HCT116 (cell line): ENCODE results near the gene KANSL1. TPM values are rescaled to one million over a fixed set of nuclear protein-coding genes. Genes with fewer than 3 reads are reported as not detected.

Experiments
- ATAC-seq: fragments of 200-7000 bp; cut with Tn5 transposase; 2 replicates; pipeline ENCODE4 v1.9.1; 2020; ENCODE audit warnings: mild to moderate bottlenecking, moderate library complexity
- BruUV-seq: library from RNA; stranded (reverse); fragments of 400-500 nt; replicated peaks from 2 replicates; lab custom pipeline; 2021; lab: Mats Ljungman, UMichigan
- CTCF ChIA-PET: fragments of 300-600 bp; sonication (Branson Sonifier 250); formaldehyde crosslinking; loops from one replicate; lab custom pipeline; 2021; ENCODE audit warnings: antibody characterized with exemption; lab: Charles Lee
- POLR2A ChIA-PET: fragments of 300-600, 350-600 bp; sonication (Branson Sonifier 250); formaldehyde crosslinking; loops from one replicate; lab custom pipeline; 2021; ENCODE audit warnings: antibody characterized with exemption; lab: Charles Lee
- RAD21 ChIA-PET, 2 experiments: fragments of 300-600 bp; sonication (Branson Sonifier 250); formaldehyde crosslinking; loops; one replicate each; lab custom pipeline; 2023; ENCODE audit warnings: low total read pairs in 2 of 2; ENCODE audit not compliant: uncharacterized antibody in 2 of 2, unreplicated experiment in 2 of 2, low non-redundant PET in 1 of 2; lab: Charles Lee
- DNase-seq: peaks from one replicate; pipeline ENCODE4 v3.0.0-alpha.2; 2010; ENCODE audit warnings: low read depth, low spot score
- H2AFZ ChIP-seq: fragments of 200-600 bp; shearing (Covaris generic), sonication (generic); 2 replicates; pipeline ENCODE4 v1.6.1; 2017; ENCODE audit warnings: low read depth, mixed run types, mixed read lengths, antibody characterized with exemption, low read length; ENCODE audit not compliant: poor library complexity, severe bottlenecking
- H3K27ac ChIP-seq: 2 replicates; pipeline ENCODE4 v1.5.1; 2012; ENCODE audit warnings: low read depth, low read length
- H3K27me3 ChIP-seq: fragments of 200-600 bp; sonication (generic); 2 replicates; pipeline ENCODE4 v1.6.1; 2016; ENCODE audit warnings: mixed run types, low read length, mixed read lengths; ENCODE audit not compliant: insufficient read depth
- H3K36me3 ChIP-seq, 2 experiments: fragments of 200-500 bp in 1 of 2; fragments of 200-600 bp in 1 of 2; sonication (Bioruptor generic) in 1 of 2; sonication (generic) in 1 of 2; 2 replicates each; pipeline versions ENCODE4 v1.5.1 to v1.6.1; 2014 to 2016; ENCODE audit warnings: low read length in 2 of 2, inconsistent platforms in 1 of 2, mixed read lengths in 1 of 2, mixed run types in 1 of 2; ENCODE audit not compliant: insufficient read depth in 2 of 2, control insufficient read depth in 1 of 2
- H3K4me1 ChIP-seq, 2 experiments: fragments of 200-600 bp in 1 of 2; sonication (generic) in 1 of 2; 2 replicates each; pipeline versions ENCODE4 v1.5.1 to v1.6.1; 2012 to 2017; ENCODE audit warnings: low read length in 2 of 2, inconsistent platforms in 1 of 2, mild to moderate bottlenecking in 1 of 2, mixed read lengths in 1 of 2, mixed run types in 1 of 2, moderate library complexity in 1 of 2; ENCODE audit not compliant: insufficient read depth in 2 of 2, control insufficient read depth in 1 of 2
- H3K4me2 ChIP-seq: fragments of 200-600 bp; sonication (generic); 2 replicates; pipeline ENCODE4 v1.6.1; 2017; ENCODE audit warnings: mixed run types, low read length, mixed read lengths
- H3K4me3 ChIP-seq, 2 experiments: fragments of 200-600 bp in 1 of 2; sonication (generic) in 1 of 2; replicated peaks in 1 of 2; 2 replicates each; pipeline ENCODE4 v1.5.1; 2011 to 2016; ENCODE audit warnings: low read length in 2 of 2, control low read depth in 1 of 2, low read depth in 1 of 2, mild to moderate bottlenecking in 1 of 2, mixed read lengths in 1 of 2, mixed run types in 1 of 2
- H3K79me2 ChIP-seq: fragments of 200-600 bp; sonication (generic); 2 replicates; pipeline ENCODE4 v1.6.1; 2017; ENCODE audit warnings: mild to moderate bottlenecking, mixed run types, low read length, moderate library complexity, mixed read lengths; ENCODE audit not compliant: insufficient read depth
- H3K9ac ChIP-seq: fragments of 200-600 bp; sonication (generic); 2 replicates; pipeline ENCODE4 v1.6.1; 2016; ENCODE audit warnings: low read length, mixed read lengths
- H3K9me2 ChIP-seq: fragments of 200-600 bp; sonication (generic), shearing (Covaris generic); 2 replicates; pipeline ENCODE4 v1.6.1; 2017; ENCODE audit warnings: mixed run types, mild to moderate bottlenecking, moderate library complexity; ENCODE audit not compliant: insufficient read depth
- H3K9me3 ChIP-seq, 2 experiments: fragments of 200-500 bp in 1 of 2; fragments of 200-600 bp in 1 of 2; sonication (Bioruptor generic) in 1 of 2; sonication (generic) in 1 of 2; 2 replicates each; pipeline ENCODE4 v1.6.1; 2014 to 2017; ENCODE audit warnings: low read length in 2 of 2, mixed read lengths in 2 of 2, inconsistent platforms in 1 of 2, low read depth in 1 of 2, mild to moderate bottlenecking in 1 of 2, mixed run types in 1 of 2, moderate library complexity in 1 of 2; ENCODE audit not compliant: control insufficient read depth in 1 of 2, insufficient read depth in 1 of 2
- H4K20me1 ChIP-seq: fragments of 200-600 bp; sonication (generic), shearing (Covaris generic); 2 replicates; pipeline ENCODE4 v1.6.1; 2017; ENCODE audit warnings: mixed run types, mild to moderate bottlenecking, moderate library complexity; ENCODE audit not compliant: insufficient read depth
- ATF3 ChIP-seq: IDR thresholded peaks from 2 replicates; pipeline ENCODE4 v1.6.1; 2012
- ELF1 ChIP-seq: IDR thresholded peaks from 2 replicates; pipeline ENCODE4 v1.6.1; 2012; ENCODE audit warnings: low read depth, borderline replicate concordance
- POLR2A ChIP-seq: IDR thresholded peaks from 2 replicates; pipeline ENCODE4 v1.7.0; 2011; ENCODE audit warnings: borderline replicate concordance; ENCODE audit not compliant: insufficient read depth, insufficient read length; ENCODE audit errors: extremely low read depth
- REST ChIP-seq: IDR thresholded peaks from 2 replicates; pipeline ENCODE4 v1.6.1; 2012; ENCODE audit warnings: low read depth
- SP1 ChIP-seq: IDR thresholded peaks from 2 replicates; pipeline ENCODE4 v1.6.1; 2012; ENCODE audit warnings: low read depth
- SRF ChIP-seq: IDR thresholded peaks from 2 replicates; pipeline ENCODE4 v1.6.1; 2012; ENCODE audit warnings: low read depth
- TCF7L2 ChIP-seq: IDR thresholded peaks from 2 replicates; pipeline ENCODE4 v1.7.0; 2011; ENCODE audit warnings: borderline replicate concordance, inconsistent platforms; ENCODE audit not compliant: insufficient read depth, insufficient read length; ENCODE audit errors: extremely low read depth
- YY1 ChIP-seq: IDR thresholded peaks from 2 replicates; pipeline ENCODE4 v1.6.1; 2011; ENCODE audit warnings: low read length, low read depth, moderate library complexity, mild to moderate bottlenecking; ENCODE audit not compliant: insufficient replicate concordance; ENCODE audit errors: extremely low read depth
- ZNF274 ChIP-seq: fragments of 200-500 bp; sonication (Bioruptor generic); IDR thresholded peaks from 2 replicates; pipeline ENCODE4 v1.6.1; 2014; ENCODE audit warnings: mild to moderate bottlenecking, low read depth, low read length, inconsistent platforms
- intact Hi-C: fragments of 100-400 bp; cut with micrococcal nuclease; formaldehyde crosslinking; loops from 2 replicates; pipeline ENCODE4 v1.10.0; 2022
- total RNA-seq: library from RNA; stranded (reverse); gene quantifications from one replicate; pipeline ENCODE4 v1.2.1, GENCODE V29; 2021; ENCODE audit not compliant: unreplicated experiment
- TF ChIP-seq, protein P1 (sequence below): IDR thresholded peaks from 2 replicates; pipeline ENCODE4 v1.6.1; 2011; ENCODE audit warnings: mild to moderate bottlenecking, low read length, moderate library complexity; ENCODE audit not compliant: insufficient replicate concordance; ENCODE audit errors: extremely low read depth

KANSL1 gene
- total RNA-seq, 1 experiment from 2014 or later = 77.5 TPM

GRCh38 chr17:46195217-46195855 lies 2.1 kb upstream of the KANSL1 start:
- Histone ChIP-seq H3K27me3 (no peaks in the 10 kb centered on the region), H3K9me2 (no peaks in the 10 kb centered on the region), H3K4me3 (no peak overlapping the region), H3K4me2 (peak overlapping the region; percentile 87; the same call in 1 of the 2 replicates), H3K9me3 (no peaks in the 10 kb centered on the region), H3K36me3 (no peaks in the 10 kb centered on the region), H3K79me2 (peaks cover 83% of the 10 kb centered on the region), H3K27ac (no peak overlapping the region), H3K9ac (no peak overlapping the region), H3K4me1 (peaks cover 15 to 30% of the 10 kb centered on the region in 2 experiments), H2AFZ (no peak overlapping the region), H4K20me1 (peaks cover 23% of the 10 kb centered on the region; the same call in 1 of the 2 replicates)
- RAD21 ChIA-PET = no interaction called here
- intact Hi-C loops = no loop called here
- BruUV-seq = no TSS peak
- POLR2A ChIA-PET = no interaction called here
- TF ChIP-seq YY1 (no peak), ZNF274 (no peak), REST (no peak), POLR2A (no peak), SP1 (no peak), ELF1 (no peak), SRF (no peak; the same call in 1 of the 2 replicates), ATF3 (no peak), TCF7L2 (no peak)
- TF ChIP-seq, protein P1, sequence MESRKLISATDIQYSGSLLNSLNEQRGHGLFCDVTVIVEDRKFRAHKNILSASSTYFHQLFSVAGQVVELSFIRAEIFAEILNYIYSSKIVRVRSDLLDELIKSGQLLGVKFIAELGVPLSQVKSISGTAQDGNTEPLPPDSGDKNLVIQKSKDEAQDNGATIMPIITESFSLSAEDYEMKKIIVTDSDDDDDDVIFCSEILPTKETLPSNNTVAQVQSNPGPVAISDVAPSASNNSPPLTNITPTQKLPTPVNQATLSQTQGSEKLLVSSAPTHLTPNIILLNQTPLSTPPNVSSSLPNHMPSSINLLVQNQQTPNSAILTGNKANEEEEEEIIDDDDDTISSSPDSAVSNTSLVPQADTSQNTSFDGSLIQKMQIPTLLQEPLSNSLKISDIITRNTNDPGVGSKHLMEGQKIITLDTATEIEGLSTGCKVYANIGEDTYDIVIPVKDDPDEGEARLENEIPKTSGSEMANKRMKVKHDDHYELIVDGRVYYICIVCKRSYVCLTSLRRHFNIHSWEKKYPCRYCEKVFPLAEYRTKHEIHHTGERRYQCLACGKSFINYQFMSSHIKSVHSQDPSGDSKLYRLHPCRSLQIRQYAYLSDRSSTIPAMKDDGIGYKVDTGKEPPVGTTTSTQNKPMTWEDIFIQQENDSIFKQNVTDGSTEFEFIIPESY = no peak
- DNase-seq (no peak), ATAC-seq (no peak)
- CTCF ChIA-PET = interaction anchor here (1.8 kb wide), 1 partner anchor 18 kb away, joined by 7 read pairs; no protein-coding TSS in a partner anchor
